K562 (cell line): ENCODE results near the gene FOXP3.

Source experiments
- AFF4 ChIP-seq: sonication (generic); formaldehyde crosslinking; IDR thresholded peaks from 2 replicates; pipeline ENCODE4 v1.8.0; 2023; ENCODE audit warnings: mild to moderate bottlenecking, missing genetic modification reagents
- CHD4 ChIP-seq: fragments of 200-600 bp; sonication (generic); IDR thresholded peaks from 3 replicates; pipeline ENCODE4 v1.6.1; 2012; ENCODE audit warnings: low read depth, mild to moderate bottlenecking, mixed read lengths, low read length, inconsistent platforms; ENCODE audit not compliant: insufficient read depth, insufficient replicate concordance, poor library complexity, severe bottlenecking
- CTCF ChIP-seq, 3 experiments: IDR thresholded peaks in 2 of 3; conservative IDR thresholded peaks in 1 of 3; 2 replicates each; pipeline ENCODE4 v1.5.1; 2011 to 2012; ENCODE audit warnings: low read length in 3 of 3, mild to moderate bottlenecking in 3 of 3, control low read depth in 2 of 3, improper control_type of control experiment in 1 of 3, inconsistent platforms in 1 of 3, low read depth in 1 of 3, mixed read lengths in 1 of 3, moderate library complexity in 1 of 3; ENCODE audit not compliant: insufficient read depth in 2 of 3
- E2F5 ChIP-seq: sonication (generic); formaldehyde crosslinking; IDR thresholded peaks from 2 replicates; pipeline ENCODE4 v1.8.0; 2022; ENCODE audit warnings: mild to moderate bottlenecking, missing genetic modification reagents
- HNRNPUL1 ChIP-seq: fragments of 200-400 bp; formaldehyde crosslinking; IDR thresholded peaks from 2 replicates; pipeline ENCODE4 v1.6.1; 2017; ENCODE audit warnings: low read length
- JUN ChIP-seq, 2 experiments: sonication (generic) in 1 of 2; formaldehyde crosslinking in 1 of 2; IDR thresholded peaks; 2 replicates each; pipeline versions ENCODE4 v1.6.1 to v1.8.0; 2012 to 2022; ENCODE audit warnings: borderline replicate concordance in 2 of 2, mild to moderate bottlenecking in 2 of 2, improper control_type of control experiment in 1 of 2, low read depth in 1 of 2, low read length in 1 of 2, missing genetic modification reagents in 1 of 2
- KDM1A ChIP-seq, 2 experiments: fragments of 450-650 bp; IDR thresholded peaks; 2 replicates each; pipeline ENCODE4 v1.6.1; 2016; ENCODE audit warnings: mild to moderate bottlenecking in 2 of 2
- POLR2AphosphoS5 ChIP-seq: IDR thresholded peaks from 2 replicates; pipeline ENCODE4 v1.6.1; 2011; ENCODE audit warnings: mild to moderate bottlenecking, low read depth, low read length, moderate library complexity; ENCODE audit not compliant: control insufficient read depth, insufficient read depth
- REST ChIP-seq, 2 experiments: fragments of 450-650 bp; formaldehyde crosslinking in 1 of 2; IDR thresholded peaks; 2 replicates each; pipeline versions ENCODE4 v1.4.0 to v1.6.1; 2014 to 2020; ENCODE audit warnings: mild to moderate bottlenecking in 2 of 2, borderline replicate concordance in 1 of 2, low read depth in 1 of 2
- TAF1 ChIP-seq: IDR thresholded peaks from 2 replicates; pipeline ENCODE4 v1.6.1; 2011; ENCODE audit warnings: mild to moderate bottlenecking, low read length, moderate library complexity; ENCODE audit not compliant: insufficient read depth, control insufficient read depth, severe bottlenecking; ENCODE audit errors: extremely low read depth
- TBL1XR1 ChIP-seq, 2 experiments: IDR thresholded peaks; 2 replicates each; pipeline ENCODE4 v1.6.1; 2012; ENCODE audit warnings: improper control_type of control experiment in 2 of 2, low read length in 2 of 2, mild to moderate bottlenecking in 1 of 2
- ZC3H8 ChIP-seq: fragments of 450-650 bp; IDR thresholded peaks from 2 replicates; pipeline ENCODE4 v1.6.1; 2017

- TF ChIP-seq CTCF (IDR thresholded peaks at IDR 0.05 in 2 of 3, conservative IDR thresholded peaks at IDR 0.05 in 1 of 3; ENCODE audit: insufficient read depth in 2 of 3, low read depth in 1 of 3, low read length in 3 of 3) (no peak), KDM1A (IDR thresholded peaks at IDR 0.05) (no peak), JUN (IDR thresholded peaks at IDR 0.05; ENCODE audit: borderline replicate concordance, low read depth, low read length) (no peak), JUN (CRISPR knock-in tag; IDR thresholded peaks at IDR 0.05; ENCODE audit: borderline replicate concordance) (no peak), E2F5 (CRISPR knock-in tag) (no peak), TBL1XR1 (IDR thresholded peaks at IDR 0.05; ENCODE audit: low read length in 2 of 2) (no peak), AFF4 (CRISPR knock-in tag) (no peak), REST (IDR thresholded peaks at IDR 0.05; ENCODE audit: borderline replicate concordance) (no peak), REST (CRISPR knock-in tag; IDR thresholded peaks at IDR 0.05; ENCODE audit: low read depth) (no peak), ZC3H8 (no peak), CHD4 (no peak), POLR2AphosphoS5 (0 out of 2 replicates have a peak, but pooled peaks have one; percentile 20), HNRNPUL1 (no peak), TAF1 (no peak)
Measured at GRCh38 chrX:49212861-49213260, 51.6 kb downstream of the FOXP3 start.
